Parathyroid adenoma (tissue), 2 donors: Measurements from ENCODE around the gene POU2F3.
A peak's percentile ranks its signal among the peaks of the same experiment; 100 is the strongest.

Experiments used
- H2AFZ ChIP-seq: fragments of 300-600 bp; sonication (generic); one replicate; pipeline ENCODE4 v1.7.0; 2017; ENCODE audit warnings: antibody characterized with exemption, mild to moderate bottlenecking
- H3K27ac ChIP-seq: fragments of 300-600 bp; sonication (generic); one replicate; pipeline ENCODE4 v1.7.0; 2017
- H3K27me3 ChIP-seq: fragments of 300-600 bp; sonication (generic); one replicate; pipeline ENCODE4 v1.7.0; 2017; ENCODE audit warnings: low read length; ENCODE audit not compliant: control insufficient read depth, insufficient read depth
- H3K36me3 ChIP-seq: fragments of 300-600 bp; sonication (generic); one replicate; pipeline ENCODE4 v1.7.0; 2017; ENCODE audit warnings: low read length; ENCODE audit not compliant: control insufficient read depth, insufficient read depth
- H3K4me1 ChIP-seq: fragments of 300-600 bp; sonication (generic); one replicate; pipeline ENCODE4 v1.7.0; 2017; ENCODE audit warnings: control low read depth
- H3K4me2 ChIP-seq: fragments of 300-600 bp; sonication (generic); one replicate; pipeline ENCODE4 v1.7.0; 2017; ENCODE audit warnings: low read length
- H3K4me3 ChIP-seq: fragments of 300-600 bp; sonication (generic); one replicate; pipeline ENCODE4 v1.7.0; 2017; ENCODE audit warnings: low read depth, low read length
- H3K79me2 ChIP-seq: fragments of 300-600 bp; sonication (generic); one replicate; pipeline ENCODE4 v1.7.0; 2017; ENCODE audit warnings: control low read depth
- H3K9ac ChIP-seq: fragments of 300-600 bp; sonication (generic); one replicate; pipeline ENCODE4 v1.7.0; 2017; ENCODE audit warnings: mild to moderate bottlenecking
- H3K9me3 ChIP-seq: fragments of 300-600 bp; sonication (generic); one replicate; pipeline ENCODE4 v1.7.0; 2017; ENCODE audit warnings: low read length; ENCODE audit not compliant: control insufficient read depth
- CTCF ChIP-seq: fragments of 300-600 bp; sonication (generic); IDR thresholded peaks from one replicate; pipeline ENCODE4 v1.7.0; 2017; ENCODE audit warnings: antibody characterized with exemption, mild to moderate bottlenecking
- donor health status: primary hyperparathyroidism.

POU2F3 gene

DNA sequence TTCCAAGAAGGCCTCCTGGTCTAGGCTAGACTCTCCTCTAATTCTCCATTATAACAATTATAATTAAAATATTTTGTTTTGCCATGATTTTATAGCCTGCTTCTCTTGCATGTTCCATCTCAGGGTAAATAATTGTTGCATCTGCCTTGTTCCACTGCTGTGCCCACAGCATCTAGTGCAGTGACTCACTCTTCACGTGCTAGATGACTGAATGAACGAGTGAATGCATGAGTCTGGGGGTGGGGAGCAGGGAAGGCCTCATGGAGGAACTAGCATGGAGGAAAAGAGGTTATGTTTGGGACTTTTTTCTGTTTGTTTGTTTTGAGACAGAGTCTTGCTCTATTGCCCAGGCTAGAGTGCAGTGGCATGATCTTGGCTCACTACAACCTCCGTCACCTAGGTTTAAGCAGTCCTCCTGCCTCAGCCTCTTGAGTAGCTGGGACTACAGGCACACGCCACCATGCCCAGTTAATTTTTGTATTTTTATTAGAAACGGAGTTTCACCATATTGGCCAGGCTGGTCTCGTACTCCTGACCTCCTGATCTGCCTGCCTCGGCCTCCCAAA lies 34.3 kb upstream of the POU2F3 start:
- Histone ChIP-seq H3K79me2 (no peaks in the 10 kb centered on the region), H3K36me3 (no peaks in the 10 kb centered on the region), H3K4me2 (no peak overlapping the region), H3K27ac (no peak overlapping the region), H2AFZ (no peak overlapping the region), H3K9ac (no peak overlapping the region), H3K4me1 (no peaks in the 10 kb centered on the region), H3K9me3 (no peaks in the 10 kb centered on the region), H3K4me3 (no peak overlapping the region), H3K27me3 (no peaks in the 10 kb centered on the region)
- TF ChIP-seq CTCF: no peak

- Histone ChIP-seq H3K27me3 (no peaks in the 10 kb centered on the region), H2AFZ (no peak overlapping the region), H3K27ac (peak overlapping the region; percentile 54), H3K4me1 (no peaks in the 10 kb centered on the region), H3K4me3 (no peak overlapping the region), H3K79me2 (no peaks in the 10 kb centered on the region), H3K9ac (no peak overlapping the region), H3K36me3 (no peaks in the 10 kb centered on the region), H3K4me2 (no peak overlapping the region), H3K9me3 (no peaks in the 10 kb centered on the region)
- no peak for TF ChIP-seq CTCF
These were observed 32.4 kb upstream of the POU2F3 start for GRCh38 chr11:120207512-120207911.

- no peaks in the 10 kb centered on the region for H3K79me2 ChIP-seq
- H3K4me2 ChIP-seq: no peak overlapping the region
- no peaks in the 10 kb centered on the region for H3K27me3 ChIP-seq
- peak overlapping the region; percentile 5 for H2AFZ ChIP-seq
- no peak overlapping the region for H3K4me3 ChIP-seq
- H3K4me1 ChIP-seq: no peaks in the 10 kb centered on the region
- TF ChIP-seq CTCF: no peak
- H3K36me3 ChIP-seq: no peaks in the 10 kb centered on the region
- H3K9me3 ChIP-seq: no peaks in the 10 kb centered on the region
- H3K9ac ChIP-seq: no peak overlapping the region
- H3K27ac ChIP-seq: peak overlapping the region; percentile 54
These were observed 31.9 kb upstream of the POU2F3 start for GRCh38 chr11:120208001-120208441.

GRCh38 chr11:120208777-120209176 lies 31.2 kb upstream of the POU2F3 start:
- Histone ChIP-seq H3K4me1 (no peaks in the 10 kb centered on the region), H3K4me3 (no peak overlapping the region), H3K27ac (peak overlapping the region; percentile 54), H3K4me2 (no peak overlapping the region), H3K79me2 (no peaks in the 10 kb centered on the region), H3K36me3 (no peaks in the 10 kb centered on the region), H2AFZ (no peak overlapping the region), H3K9ac (no peak overlapping the region), H3K9me3 (no peaks in the 10 kb centered on the region), H3K27me3 (no peaks in the 10 kb centered on the region)
- no peak for TF ChIP-seq CTCF
